Gastroesophageal sphincter (tissue), 4 donors: ENCODE data around the gene APOBEC3A. TPM values are rescaled to one million over a fixed set of nuclear protein-coding genes. Genes with fewer than 3 reads are reported as not detected.
"Not testable (repeated sequence)": the region's sequence is repeated elsewhere in the genome, so short reads cannot be mapped to it uniquely, and the experiment has no call there.

Experiments used
- ATAC-seq: fragments of 150-250 bp; one replicate; pipeline ENCODE4 v1.9.1; 2016; ENCODE audit warnings: mild to moderate bottlenecking, moderate library complexity
- H3K27ac ChIP-seq, 4 donors: fragments of 200-600 bp; sonication (generic) in 3 of 4; 1 replicate in 3 of 4; 2 replicates in 1 of 4; pipeline ENCODE4 v1.5.1; 2016 to 2019
- H3K27me3 ChIP-seq: fragments of 200-600 bp; sonication (generic); one replicate; pipeline ENCODE4 v1.5.1; 2019
- H3K36me3 ChIP-seq, 2 donors: fragments of 200-600 bp; sonication (generic); one replicate each; pipeline ENCODE4 v1.5.1; 2019; ENCODE audit warnings: control low read depth in 1 of 2
- H3K4me1 ChIP-seq, 3 donors: fragments of 200-600 bp; sonication (generic); 1 replicate in 2 of 3; 2 replicates in 1 of 3; pipeline ENCODE4 v1.5.1; 2016 to 2019; ENCODE audit warnings: control low read depth in 2 of 3
- H3K4me3 ChIP-seq, 2 donors: fragments of 200-600 bp; sonication (generic); one replicate each; pipeline ENCODE4 v1.5.1; 2019; ENCODE audit warnings: mild to moderate bottlenecking in 1 of 2, moderate library complexity in 1 of 2
- H3K9me3 ChIP-seq, 3 donors: fragments of 200-600 bp; sonication (generic); one replicate each; pipeline ENCODE4 v1.5.1; 2017 to 2019; ENCODE audit warnings: control low read depth in 2 of 3
- EP300 ChIP-seq: sonication (generic); formaldehyde crosslinking; IDR thresholded peaks from one replicate; pipeline ENCODE4 v1.6.1; 2017; ENCODE audit warnings: antibody characterized with exemption, mild to moderate bottlenecking
- POLR2A ChIP-seq, 2 donors: fragments of 450-650 bp; IDR thresholded peaks; one replicate each; pipeline ENCODE4 v1.6.1; 2017; ENCODE audit warnings: antibody characterized with exemption in 2 of 2, mild to moderate bottlenecking in 2 of 2, moderate library complexity in 1 of 2
- POLR2AphosphoS5 ChIP-seq: sonication (generic); formaldehyde crosslinking; IDR thresholded peaks from one replicate; pipeline ENCODE4 v1.6.1; 2017; ENCODE audit warnings: antibody characterized with exemption
- WGBS, 2 donors: methylation state at CpG; one replicate each; pipeline ENCODE4 v1.1.5; 2018; ENCODE audit warnings: low coverage in 1 of 2; 5-methylcytosine and 5-hydroxymethylcytosine counted together
- total RNA-seq, 4 donors: library from RNA; depleted of rRNA; stranded (reverse); fragments of >200 nt; gene quantifications; one replicate each; pipeline ENCODE4 v1.1.0, GENCODE V29; 2016
- TF ChIP-seq, protein P1 (sequence below), 4 experiments: fragments of 200-600 bp in 2 of 4; fragments of 450-650 bp in 2 of 4; sonication (generic) in 1 of 4; IDR thresholded peaks; one replicate each; pipeline ENCODE4 v1.5.1; 2017 to 2019; ENCODE audit warnings: antibody characterized with exemption in 4 of 4, mild to moderate bottlenecking in 2 of 4, moderate library complexity in 2 of 4

APOBEC3A gene
- total RNA-seq, 4 donors from 2014 or later: 0.35 to 4.4 TPM; not detected in 2

DNA sequence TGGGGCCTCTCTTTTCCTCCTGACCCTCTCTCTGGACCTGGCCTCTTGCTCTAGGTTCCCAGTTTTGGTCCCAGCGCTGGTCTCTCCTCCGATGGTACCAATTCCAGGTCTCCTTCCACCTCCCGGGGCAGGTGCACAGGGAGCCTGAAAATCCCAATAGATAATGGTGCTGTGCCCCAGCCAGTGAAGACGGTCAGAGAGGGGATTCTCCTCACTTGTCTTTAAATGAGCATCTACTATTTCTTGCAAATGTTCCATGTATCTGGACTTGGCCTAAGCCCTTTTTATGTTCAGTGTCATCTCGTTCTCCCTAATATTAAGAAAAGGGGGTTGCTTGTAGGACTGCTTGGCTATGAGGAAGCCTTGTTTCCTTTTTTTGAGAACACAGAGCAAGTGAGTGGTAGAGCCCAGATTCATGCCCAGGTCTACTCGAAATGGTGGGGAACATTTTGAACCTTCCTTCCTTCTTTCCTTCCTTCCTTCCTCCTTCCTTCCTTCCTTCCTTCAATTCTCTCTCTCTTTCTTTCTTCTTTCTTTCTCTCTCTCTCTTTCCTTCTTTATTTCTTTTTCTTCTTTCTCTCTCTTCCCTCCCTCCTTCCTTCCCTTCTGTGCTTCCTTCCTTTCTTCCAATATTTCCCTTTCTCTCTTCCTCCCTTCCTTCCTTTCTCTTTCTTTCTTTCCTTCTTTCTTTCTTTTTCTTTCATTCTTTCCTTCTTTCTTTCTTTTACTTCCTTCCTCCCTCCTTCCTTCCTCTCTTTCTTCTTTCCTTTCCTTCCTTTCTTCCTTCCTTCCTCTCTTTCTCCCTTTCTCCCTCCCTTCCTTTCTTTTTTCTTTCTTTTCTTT, 620 bp downstream of the APOBEC3A start:
- Histone ChIP-seq H3K4me1 (no peaks in the 10 kb centered on the region), H3K27ac (no peak overlapping the region), H3K4me3 (no peak overlapping the region), H3K36me3 (no peaks in the 10 kb centered on the region), H3K27me3 (no peaks in the 10 kb centered on the region), H3K9me3 (no peaks in the 10 kb centered on the region)
- TF ChIP-seq, protein P1, sequence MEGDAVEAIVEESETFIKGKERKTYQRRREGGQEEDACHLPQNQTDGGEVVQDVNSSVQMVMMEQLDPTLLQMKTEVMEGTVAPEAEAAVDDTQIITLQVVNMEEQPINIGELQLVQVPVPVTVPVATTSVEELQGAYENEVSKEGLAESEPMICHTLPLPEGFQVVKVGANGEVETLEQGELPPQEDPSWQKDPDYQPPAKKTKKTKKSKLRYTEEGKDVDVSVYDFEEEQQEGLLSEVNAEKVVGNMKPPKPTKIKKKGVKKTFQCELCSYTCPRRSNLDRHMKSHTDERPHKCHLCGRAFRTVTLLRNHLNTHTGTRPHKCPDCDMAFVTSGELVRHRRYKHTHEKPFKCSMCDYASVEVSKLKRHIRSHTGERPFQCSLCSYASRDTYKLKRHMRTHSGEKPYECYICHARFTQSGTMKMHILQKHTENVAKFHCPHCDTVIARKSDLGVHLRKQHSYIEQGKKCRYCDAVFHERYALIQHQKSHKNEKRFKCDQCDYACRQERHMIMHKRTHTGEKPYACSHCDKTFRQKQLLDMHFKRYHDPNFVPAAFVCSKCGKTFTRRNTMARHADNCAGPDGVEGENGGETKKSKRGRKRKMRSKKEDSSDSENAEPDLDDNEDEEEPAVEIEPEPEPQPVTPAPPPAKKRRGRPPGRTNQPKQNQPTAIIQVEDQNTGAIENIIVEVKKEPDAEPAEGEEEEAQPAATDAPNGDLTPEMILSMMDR (IDR thresholded peaks at IDR 0.05): no peak
- TF ChIP-seq EP300: no peak
- no peak for TF ChIP-seq POLR2AphosphoS5
- TF ChIP-seq POLR2A (IDR thresholded peaks at IDR 0.05): no peak
- ATAC-seq: no peak
- WGBS, 2 donors: 83 to 95% methylated on average over 4 of the region's 6 CpGs

GRCh38 chr22:38958651-38958943, 1.2 kb downstream of the APOBEC3A start:
- H3K9me3 ChIP-seq, ATAC-seq, H3K4me1 ChIP-seq, H3K27me3 ChIP-seq, H3K36me3 ChIP-seq, H3K27ac ChIP-seq, H3K4me3 ChIP-seq: not testable (repeated sequence)

DNA sequence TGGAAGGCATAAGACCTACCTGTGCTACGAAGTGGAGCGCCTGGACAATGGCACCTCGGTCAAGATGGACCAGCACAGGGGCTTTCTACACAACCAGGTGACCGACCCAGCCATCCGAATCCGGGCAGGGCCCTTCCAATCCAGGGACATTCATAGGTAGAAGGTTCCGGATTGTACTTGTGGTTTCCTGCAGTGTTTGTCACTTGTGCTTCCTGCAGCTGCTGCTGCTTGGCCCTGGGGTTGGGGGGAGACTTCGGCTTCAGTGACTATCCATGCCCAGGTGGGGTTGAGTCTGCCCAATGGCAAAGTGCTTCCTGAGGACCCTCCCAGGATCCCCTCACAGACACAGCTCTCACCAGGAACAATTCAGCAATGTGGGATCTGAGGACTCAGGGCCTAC, 2.2 kb downstream of the APOBEC3A start:
- Histone ChIP-seq H3K27ac (no peak overlapping the region), H3K4me3 (no peak overlapping the region), H3K4me1 (no peaks in the 10 kb centered on the region), H3K36me3 (no peaks in the 10 kb centered on the region), H3K27me3 (no peaks in the 10 kb centered on the region), H3K9me3 (no peaks in the 10 kb centered on the region)
- no peak for ATAC-seq
- 77% methylated on average over 6 of the region's 8 CpGs; no CpG with 5 or more reads in 1 of the 2 donors for WGBS, 2 donors
- TF ChIP-seq, protein P1 (IDR thresholded peaks at IDR 0.05): no peak
- no peak for TF ChIP-seq EP300
- no peak for TF ChIP-seq POLR2A (IDR thresholded peaks at IDR 0.05)
- no peak for TF ChIP-seq POLR2AphosphoS5

DNA sequence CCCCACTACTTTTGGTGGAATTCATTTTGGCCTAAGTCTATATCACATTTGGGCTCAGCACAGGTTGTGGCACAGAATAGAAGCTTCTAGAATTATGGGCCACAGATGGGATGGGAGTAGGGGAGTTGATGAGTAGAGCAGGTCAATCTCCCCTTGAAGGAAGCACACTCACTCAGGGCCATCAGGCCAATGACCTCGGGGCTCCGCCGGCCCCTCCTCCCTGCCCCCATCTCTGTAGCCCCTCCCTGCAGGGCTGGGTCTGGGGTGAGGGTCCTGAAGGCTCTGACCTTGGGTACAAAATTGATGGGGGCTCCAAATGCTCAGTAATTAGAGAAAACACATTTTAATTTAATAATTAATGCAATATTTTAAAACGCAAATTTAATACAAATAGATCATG, 3.3 kb downstream of the APOBEC3A start:
- ATAC-seq, H3K36me3 ChIP-seq, H3K9me3 ChIP-seq, H3K27ac ChIP-seq, H3K4me3 ChIP-seq, H3K4me1 ChIP-seq, H3K27me3 ChIP-seq: not testable (repeated sequence)
- WGBS, 2 donors: 75 to 83% methylated on average over 1 of the region's 4 CpGs

GRCh38 chr22:38963291-38963738, 5.9 kb downstream of the APOBEC3A start:
- H3K36me3 ChIP-seq, ATAC-seq, H3K4me3 ChIP-seq, H3K4me1 ChIP-seq, H3K9me3 ChIP-seq, H3K27me3 ChIP-seq, H3K27ac ChIP-seq: not testable (repeated sequence)
- WGBS, 2 donors: no CpG with 5 or more reads among the region's 11 CpGs

GRCh38 chr22:38963872-38964271, 6.5 kb downstream of the APOBEC3A start:
- Histone ChIP-seq H3K4me3 (no peak overlapping the region), H3K4me1 (no peaks in the 10 kb centered on the region), H3K27ac (no peak overlapping the region), H3K36me3 (no peaks in the 10 kb centered on the region), H3K9me3 (no peaks in the 10 kb centered on the region), H3K27me3 (no peaks in the 10 kb centered on the region)
- TF ChIP-seq POLR2AphosphoS5 (no peak), EP300 (no peak), POLR2A (IDR thresholded peaks at IDR 0.05) (no peak)
- TF ChIP-seq, protein P1 (IDR thresholded peaks at IDR 0.05): no peak
- no CpG with 5 or more reads among the region's 9 CpGs for WGBS, 2 donors
- ATAC-seq: no peak
